RWPE1 (cell line): ENCODE measurements around the gene LBR.

ENCODE experiments used
- CTCF ChIA-PET: fragments of 350-600 bp; sonication (Branson Sonifier 250); formaldehyde crosslinking; extraction: SDS; loops from one replicate; lab custom pipeline; 2021; lab: Yijun Ruan, JAX
- POLR2A ChIA-PET: fragments of 400-600 bp; formaldehyde crosslinking; extraction: SDS; loops from one replicate; lab custom pipeline; 2020; ENCODE audit warnings: antibody characterized with exemption; ENCODE audit not compliant: low non-redundant PET; lab: Yijun Ruan, JAX
- DNase-seq: peaks from one replicate; pipeline ENCODE4 v3.0.0; 2012; ENCODE audit warnings: low spot score
- H3K27ac ChIP-seq: fragments of 450-650 bp; 2 replicates; pipeline ENCODE4 v1.5.1; 2017
- TF ChIP-seq, protein P1 (sequence below): fragments of 450-650 bp; conservative IDR thresholded peaks from 2 replicates; pipeline ENCODE4 v1.5.1; 2017; ENCODE audit warnings: low read depth, mild to moderate bottlenecking

LBR gene

DNA sequence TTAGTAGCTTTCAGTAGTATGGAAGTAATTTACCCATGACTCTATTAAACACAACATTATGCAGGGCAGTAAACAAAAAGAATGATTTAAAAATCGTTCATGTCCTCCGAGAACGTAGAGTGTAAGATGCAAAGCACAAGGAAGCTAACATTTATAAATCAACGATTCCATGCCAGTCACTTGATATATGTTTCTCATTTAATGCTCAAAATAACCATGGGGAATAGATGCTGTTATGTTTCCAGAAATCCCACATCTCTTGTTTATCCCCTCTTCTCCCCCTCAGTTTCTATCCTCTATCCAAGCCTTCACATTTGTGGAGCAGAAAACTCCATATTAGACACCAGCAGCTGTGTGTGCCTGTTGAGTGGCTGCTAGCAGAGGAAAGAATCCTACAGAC is 52.8 kb downstream of the LBR start:
- no peak for DNase-seq
- TF ChIP-seq, protein P1, sequence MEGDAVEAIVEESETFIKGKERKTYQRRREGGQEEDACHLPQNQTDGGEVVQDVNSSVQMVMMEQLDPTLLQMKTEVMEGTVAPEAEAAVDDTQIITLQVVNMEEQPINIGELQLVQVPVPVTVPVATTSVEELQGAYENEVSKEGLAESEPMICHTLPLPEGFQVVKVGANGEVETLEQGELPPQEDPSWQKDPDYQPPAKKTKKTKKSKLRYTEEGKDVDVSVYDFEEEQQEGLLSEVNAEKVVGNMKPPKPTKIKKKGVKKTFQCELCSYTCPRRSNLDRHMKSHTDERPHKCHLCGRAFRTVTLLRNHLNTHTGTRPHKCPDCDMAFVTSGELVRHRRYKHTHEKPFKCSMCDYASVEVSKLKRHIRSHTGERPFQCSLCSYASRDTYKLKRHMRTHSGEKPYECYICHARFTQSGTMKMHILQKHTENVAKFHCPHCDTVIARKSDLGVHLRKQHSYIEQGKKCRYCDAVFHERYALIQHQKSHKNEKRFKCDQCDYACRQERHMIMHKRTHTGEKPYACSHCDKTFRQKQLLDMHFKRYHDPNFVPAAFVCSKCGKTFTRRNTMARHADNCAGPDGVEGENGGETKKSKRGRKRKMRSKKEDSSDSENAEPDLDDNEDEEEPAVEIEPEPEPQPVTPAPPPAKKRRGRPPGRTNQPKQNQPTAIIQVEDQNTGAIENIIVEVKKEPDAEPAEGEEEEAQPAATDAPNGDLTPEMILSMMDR, result no peak
- POLR2A ChIA-PET, result no interaction called here
- CTCF ChIA-PET, result no interaction called here
- no peak overlapping the region for H3K27ac ChIP-seq

DNA sequence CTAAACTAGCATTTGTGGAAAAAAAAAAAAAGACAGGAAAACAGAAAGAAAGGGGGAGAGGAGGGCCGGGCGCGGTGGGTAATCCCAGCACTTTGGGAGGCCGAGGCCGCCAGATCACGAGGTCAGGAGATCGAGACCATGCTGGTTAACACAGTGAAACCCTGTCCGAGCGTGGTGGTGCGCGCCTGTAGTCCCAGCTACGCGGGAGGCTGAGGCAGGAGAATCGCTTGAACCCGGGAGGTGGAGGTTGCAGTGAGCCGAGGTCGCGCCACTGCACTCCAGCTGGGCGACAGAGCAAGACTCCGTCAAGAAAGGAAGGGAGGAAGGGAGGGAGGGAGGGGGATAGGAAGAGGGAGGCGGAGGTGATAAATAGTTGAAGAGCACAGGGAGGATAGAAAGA is 54.7 kb downstream of the LBR start:
- no peak for DNase-seq
- ChIA-PET POLR2A (no interaction called here), CTCF (interaction anchor here (0.6 kb wide), 1 partner anchor 472 kb away, joined by 3 read pairs; no protein-coding TSS in a partner anchor)
- TF ChIP-seq, protein P1, result no peak
- H3K27ac ChIP-seq, result no peak overlapping the region

DNA sequence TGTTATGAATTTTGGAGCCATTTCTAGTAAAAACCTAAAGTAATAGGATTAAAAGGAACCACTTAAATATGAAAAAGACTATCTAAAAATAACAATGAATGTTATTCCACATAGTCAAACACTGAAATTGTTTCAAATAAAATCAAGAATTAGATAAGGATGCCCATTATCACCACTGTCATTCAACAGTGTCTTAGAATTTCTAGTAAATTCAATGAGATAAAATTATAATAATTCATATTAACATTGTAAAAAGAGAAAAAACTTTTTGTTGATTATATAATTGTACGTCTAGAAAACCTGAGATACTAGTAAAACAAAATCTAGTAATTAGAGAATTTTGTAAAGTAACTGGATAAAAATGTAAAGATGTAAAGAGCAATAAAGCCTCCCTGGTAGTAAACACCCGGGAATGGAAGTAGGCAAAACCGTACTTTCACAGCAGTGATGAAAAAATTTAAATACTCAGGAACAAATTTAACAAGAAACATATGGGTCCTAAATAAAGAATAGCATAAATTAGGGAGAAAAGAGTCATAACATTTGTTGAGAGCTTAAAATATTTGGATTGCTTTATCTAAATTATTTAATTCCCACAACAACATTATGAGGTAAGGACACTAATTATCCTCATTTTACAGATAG is 56.4 kb downstream of the LBR start:
- ChIA-PET CTCF (interaction anchor here (0.6 to 0.7 kb wide), 2 partner anchors 56 to 77 kb away, joined by 3 to 4 read pairs; no protein-coding TSS in a partner anchor), POLR2A (no interaction called here)
- DNase-seq, result no peak
- H3K27ac ChIP-seq, result no peak overlapping the region
- TF ChIP-seq, protein P1, result no peak

DNA sequence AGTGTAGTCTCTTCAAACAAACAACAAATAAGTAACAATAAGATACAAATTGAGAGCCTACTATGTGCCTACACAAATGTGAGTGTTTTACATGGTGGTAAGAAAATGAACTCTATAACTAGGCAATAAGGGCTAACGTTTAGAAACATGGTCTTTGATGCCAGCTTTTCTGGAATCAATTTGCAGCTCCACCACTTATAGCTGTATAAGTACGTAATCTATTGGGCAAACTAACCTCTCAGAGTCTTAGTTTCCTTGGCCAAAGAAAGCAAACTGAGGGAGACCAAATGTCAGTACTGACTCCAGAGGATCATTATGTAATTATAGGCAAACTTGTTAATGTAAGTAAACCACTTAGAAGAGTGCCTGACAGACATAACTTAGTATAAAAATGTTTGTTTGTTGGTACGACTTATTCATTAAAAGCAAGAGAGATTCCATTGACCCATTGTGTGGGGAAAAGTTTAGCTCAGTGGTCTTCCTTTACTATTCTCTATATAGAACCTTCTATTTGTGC is 59.7 kb downstream of the LBR start:
- TF ChIP-seq, protein P1, result no peak
- no peak for DNase-seq
- ChIA-PET CTCF (interaction anchor here (1.0 kb wide), 1 partner anchor 49 kb away, joined by 3 read pairs; no protein-coding TSS in a partner anchor), POLR2A (no interaction called here)
- no peak overlapping the region for H3K27ac ChIP-seq

GRCh38 chr1:225366552-225366951 is 61.3 kb downstream of the LBR start:
- DNase-seq, result no peak
- CTCF ChIA-PET, result no interaction called here
- H3K27ac ChIP-seq, result no peak overlapping the region
- POLR2A ChIA-PET, result no interaction called here
- TF ChIP-seq, protein P1, result no peak

DNA sequence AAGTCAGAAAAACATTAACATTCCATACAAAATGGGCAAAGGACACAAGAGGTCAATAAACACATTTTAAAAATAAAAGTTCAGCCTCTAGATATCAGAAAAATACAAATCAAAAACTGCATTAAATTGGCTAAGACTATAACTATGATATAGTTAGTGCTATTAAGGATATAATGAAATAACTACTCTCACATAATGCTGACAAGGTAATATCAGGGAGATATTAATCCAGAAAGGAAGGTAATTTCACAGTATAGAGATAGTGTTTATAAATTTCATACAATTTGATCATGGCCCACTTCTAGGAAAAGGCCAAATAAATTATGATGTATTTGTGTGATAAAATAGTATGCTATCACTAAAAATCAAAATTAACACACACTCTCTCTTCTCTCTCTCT is 61.8 kb downstream of the LBR start:
- no peak overlapping the region for H3K27ac ChIP-seq
- TF ChIP-seq, protein P1, result no peak
- CTCF ChIA-PET, result no interaction called here
- DNase-seq, result no peak
- POLR2A ChIA-PET, result no interaction called here
